Uterus (tissue), 2 donors: ENCODE results near the gene PTPRU.

Source experiments
- CTCF ChIP-seq, 4 experiments: fragments of 200-600 bp in 2 of 4; fragments of 450-650 bp in 2 of 4; sonication (generic) in 2 of 4; IDR thresholded peaks; one replicate each; pipeline ENCODE4 v1.5.1; 2016 to 2019; ENCODE audit warnings: antibody characterized with exemption in 4 of 4, mild to moderate bottlenecking in 2 of 4, moderate library complexity in 1 of 4
- POLR2A ChIP-seq, 2 donors: fragments of 450-650 bp; IDR thresholded peaks; one replicate each; pipeline ENCODE4 v1.6.1; 2016; ENCODE audit warnings: antibody characterized with exemption in 2 of 2, mild to moderate bottlenecking in 1 of 2, moderate library complexity in 1 of 2

GRCh38 chr1:29278124-29278523 lies 41.8 kb downstream of the PTPRU start:
- TF ChIP-seq POLR2A (IDR thresholded peaks at IDR 0.05): no peak
- TF ChIP-seq CTCF (IDR thresholded peaks at IDR 0.05): no peak
